Fibroblast of skin of scalp (primary cell): Measurements from ENCODE around the gene TWF2.

Experiments used
- DNase-seq: peaks from one replicate; pipeline ENCODE4 v3.0.0-alpha.2; 2013

Gene TWF2

GRCh38 chr3:52181543-52181942, 57.4 kb downstream of the TWF2 start:
- no peak for DNase-seq
